VCaP (cell line): Measurements from ENCODE around the gene B3GNT8.

Experiments
- H3K27ac ChIP-seq: fragments of 450-650 bp; 2 replicates; pipeline ENCODE4 v1.5.1; 2017
- CTCF ChIP-seq: fragments of 450-650 bp; conservative IDR thresholded peaks from 2 replicates; pipeline ENCODE4 v1.5.1; 2017; ENCODE audit warnings: mild to moderate bottlenecking, moderate library complexity

B3GNT8 gene

GRCh38 chr19:41425174-41426115 is 1.7 kb downstream of the B3GNT8 start:
- TF ChIP-seq CTCF, result no peak
- no peak overlapping the region for H3K27ac ChIP-seq

- TF ChIP-seq CTCF, result no peak
- no peak overlapping the region for H3K27ac ChIP-seq
Observed at GRCh38 chr19:41424335-41425173, 2.6 kb downstream of the B3GNT8 start.

GRCh38 chr19:41422955-41423354 is 4.2 kb downstream of the B3GNT8 start:
- H3K27ac ChIP-seq, result no peak overlapping the region
- TF ChIP-seq CTCF, result no peak

- H3K27ac ChIP-seq, result no peak overlapping the region
- no peak for TF ChIP-seq CTCF
Observed at GRCh38 chr19:41422456-41422855, 4.7 kb downstream of the B3GNT8 start.

- H3K27ac ChIP-seq, result no peak overlapping the region
- TF ChIP-seq CTCF, result no peak
Observed at GRCh38 chr19:41421973-41422372, 5.2 kb downstream of the B3GNT8 start.

- H3K27ac ChIP-seq, result no peak overlapping the region
- no peak for TF ChIP-seq CTCF
Observed at GRCh38 chr19:41421314-41421713, 5.9 kb downstream of the B3GNT8 start.
